ENCODE data around the gene PET100.

DNA sequence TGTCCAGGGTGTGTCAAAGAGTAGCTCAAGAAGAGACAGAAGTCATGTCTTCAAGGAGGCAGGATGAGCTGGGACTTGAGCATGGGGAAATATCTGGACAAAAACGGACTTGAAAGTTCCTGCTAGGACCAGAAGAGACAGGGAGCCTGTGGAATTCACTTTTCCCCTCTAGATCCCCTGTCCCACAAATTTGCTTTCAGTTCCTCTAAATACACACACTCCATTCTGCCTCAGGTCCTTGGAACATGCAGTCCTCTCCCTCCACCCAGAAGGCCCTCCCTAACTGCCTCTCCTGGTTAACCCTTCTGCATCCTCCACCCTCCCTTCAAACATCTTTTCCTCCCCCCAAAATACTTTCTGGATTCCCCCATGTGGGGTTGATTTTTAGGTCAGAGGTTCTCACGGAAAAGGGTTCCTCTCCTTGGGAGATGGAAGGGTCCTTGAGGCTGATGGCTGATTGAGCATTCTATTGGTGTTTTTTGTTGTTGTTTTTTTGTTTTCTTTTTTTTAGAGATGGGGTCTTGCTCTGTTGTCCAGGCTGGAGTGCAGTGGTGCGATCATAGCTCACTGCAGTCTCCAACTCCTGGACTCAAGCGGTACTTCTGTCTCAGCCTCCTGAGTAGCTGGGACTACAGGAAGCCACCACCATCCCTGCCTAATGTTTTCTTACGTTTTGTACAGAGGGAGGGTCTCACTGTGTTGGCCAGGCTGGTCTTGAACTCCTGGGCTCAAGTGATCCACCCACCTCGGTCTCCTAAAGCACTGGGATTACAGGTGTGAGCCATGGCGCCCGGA lies 32.3 kb downstream of the PET100 start:
- no peak for TF ChIP-seq TAF1 (IDR thresholded peaks at IDR 0.05; ENCODE audit: borderline replicate concordance, low read depth, low read length)
- TF ChIP-seq SPI1 (IDR thresholded peaks at IDR 0.05; ENCODE audit: borderline replicate concordance, insufficient read depth, low read depth, low read length) = peak; percentile 44; the same call in 1 of the 2 replicates
- TF ChIP-seq, protein P1, sequence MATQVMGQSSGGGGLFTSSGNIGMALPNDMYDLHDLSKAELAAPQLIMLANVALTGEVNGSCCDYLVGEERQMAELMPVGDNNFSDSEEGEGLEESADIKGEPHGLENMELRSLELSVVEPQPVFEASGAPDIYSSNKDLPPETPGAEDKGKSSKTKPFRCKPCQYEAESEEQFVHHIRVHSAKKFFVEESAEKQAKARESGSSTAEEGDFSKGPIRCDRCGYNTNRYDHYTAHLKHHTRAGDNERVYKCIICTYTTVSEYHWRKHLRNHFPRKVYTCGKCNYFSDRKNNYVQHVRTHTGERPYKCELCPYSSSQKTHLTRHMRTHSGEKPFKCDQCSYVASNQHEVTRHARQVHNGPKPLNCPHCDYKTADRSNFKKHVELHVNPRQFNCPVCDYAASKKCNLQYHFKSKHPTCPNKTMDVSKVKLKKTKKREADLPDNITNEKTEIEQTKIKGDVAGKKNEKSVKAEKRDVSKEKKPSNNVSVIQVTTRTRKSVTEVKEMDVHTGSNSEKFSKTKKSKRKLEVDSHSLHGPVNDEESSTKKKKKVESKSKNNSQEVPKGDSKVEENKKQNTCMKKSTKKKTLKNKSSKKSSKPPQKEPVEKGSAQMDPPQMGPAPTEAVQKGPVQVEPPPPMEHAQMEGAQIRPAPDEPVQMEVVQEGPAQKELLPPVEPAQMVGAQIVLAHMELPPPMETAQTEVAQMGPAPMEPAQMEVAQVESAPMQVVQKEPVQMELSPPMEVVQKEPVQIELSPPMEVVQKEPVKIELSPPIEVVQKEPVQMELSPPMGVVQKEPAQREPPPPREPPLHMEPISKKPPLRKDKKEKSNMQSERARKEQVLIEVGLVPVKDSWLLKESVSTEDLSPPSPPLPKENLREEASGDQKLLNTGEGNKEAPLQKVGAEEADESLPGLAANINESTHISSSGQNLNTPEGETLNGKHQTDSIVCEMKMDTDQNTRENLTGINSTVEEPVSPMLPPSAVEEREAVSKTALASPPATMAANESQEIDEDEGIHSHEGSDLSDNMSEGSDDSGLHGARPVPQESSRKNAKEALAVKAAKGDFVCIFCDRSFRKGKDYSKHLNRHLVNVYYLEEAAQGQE (IDR thresholded peaks at IDR 0.05; ENCODE audit: low read depth, low read length) = no peak
- TF ChIP-seq SP1 (IDR thresholded peaks at IDR 0.05; ENCODE audit: low read depth, low read length) = no peak
- TF ChIP-seq GABPA (IDR thresholded peaks at IDR 0.05; ENCODE audit: low read depth) = no peak
- TF ChIP-seq POLR2A (IDR thresholded peaks at IDR 0.05; ENCODE audit: low read depth, low read length) = no peak
- TF ChIP-seq, protein P2, sequence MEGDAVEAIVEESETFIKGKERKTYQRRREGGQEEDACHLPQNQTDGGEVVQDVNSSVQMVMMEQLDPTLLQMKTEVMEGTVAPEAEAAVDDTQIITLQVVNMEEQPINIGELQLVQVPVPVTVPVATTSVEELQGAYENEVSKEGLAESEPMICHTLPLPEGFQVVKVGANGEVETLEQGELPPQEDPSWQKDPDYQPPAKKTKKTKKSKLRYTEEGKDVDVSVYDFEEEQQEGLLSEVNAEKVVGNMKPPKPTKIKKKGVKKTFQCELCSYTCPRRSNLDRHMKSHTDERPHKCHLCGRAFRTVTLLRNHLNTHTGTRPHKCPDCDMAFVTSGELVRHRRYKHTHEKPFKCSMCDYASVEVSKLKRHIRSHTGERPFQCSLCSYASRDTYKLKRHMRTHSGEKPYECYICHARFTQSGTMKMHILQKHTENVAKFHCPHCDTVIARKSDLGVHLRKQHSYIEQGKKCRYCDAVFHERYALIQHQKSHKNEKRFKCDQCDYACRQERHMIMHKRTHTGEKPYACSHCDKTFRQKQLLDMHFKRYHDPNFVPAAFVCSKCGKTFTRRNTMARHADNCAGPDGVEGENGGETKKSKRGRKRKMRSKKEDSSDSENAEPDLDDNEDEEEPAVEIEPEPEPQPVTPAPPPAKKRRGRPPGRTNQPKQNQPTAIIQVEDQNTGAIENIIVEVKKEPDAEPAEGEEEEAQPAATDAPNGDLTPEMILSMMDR (IDR thresholded peaks at IDR 0.05 in 2 of 3, conservative IDR thresholded peaks at IDR 0.05 in 1 of 3; ENCODE audit: control insufficient read depth in 2 of 3, extremely low read depth in 1 of 3, insufficient read depth in 1 of 3, low read depth in 3 of 3, low read length in 3 of 3) = no peak
- TF ChIP-seq, protein P3, sequence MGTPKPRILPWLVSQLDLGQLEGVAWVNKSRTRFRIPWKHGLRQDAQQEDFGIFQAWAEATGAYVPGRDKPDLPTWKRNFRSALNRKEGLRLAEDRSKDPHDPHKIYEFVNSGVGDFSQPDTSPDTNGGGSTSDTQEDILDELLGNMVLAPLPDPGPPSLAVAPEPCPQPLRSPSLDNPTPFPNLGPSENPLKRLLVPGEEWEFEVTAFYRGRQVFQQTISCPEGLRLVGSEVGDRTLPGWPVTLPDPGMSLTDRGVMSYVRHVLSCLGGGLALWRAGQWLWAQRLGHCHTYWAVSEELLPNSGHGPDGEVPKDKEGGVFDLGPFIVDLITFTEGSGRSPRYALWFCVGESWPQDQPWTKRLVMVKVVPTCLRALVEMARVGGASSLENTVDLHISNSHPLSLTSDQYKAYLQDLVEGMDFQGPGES (IDR thresholded peaks at IDR 0.05) = no peak

All from GM12878 (cell line).